ENCODE measurements around the gene WNT11. TPM values are rescaled to one million over a fixed set of nuclear protein-coding genes. Genes with fewer than 3 reads are reported as not detected.

The WNT11 gene
- total RNA-seq, 2 experiments from 2014 or later, result not detected

DNA sequence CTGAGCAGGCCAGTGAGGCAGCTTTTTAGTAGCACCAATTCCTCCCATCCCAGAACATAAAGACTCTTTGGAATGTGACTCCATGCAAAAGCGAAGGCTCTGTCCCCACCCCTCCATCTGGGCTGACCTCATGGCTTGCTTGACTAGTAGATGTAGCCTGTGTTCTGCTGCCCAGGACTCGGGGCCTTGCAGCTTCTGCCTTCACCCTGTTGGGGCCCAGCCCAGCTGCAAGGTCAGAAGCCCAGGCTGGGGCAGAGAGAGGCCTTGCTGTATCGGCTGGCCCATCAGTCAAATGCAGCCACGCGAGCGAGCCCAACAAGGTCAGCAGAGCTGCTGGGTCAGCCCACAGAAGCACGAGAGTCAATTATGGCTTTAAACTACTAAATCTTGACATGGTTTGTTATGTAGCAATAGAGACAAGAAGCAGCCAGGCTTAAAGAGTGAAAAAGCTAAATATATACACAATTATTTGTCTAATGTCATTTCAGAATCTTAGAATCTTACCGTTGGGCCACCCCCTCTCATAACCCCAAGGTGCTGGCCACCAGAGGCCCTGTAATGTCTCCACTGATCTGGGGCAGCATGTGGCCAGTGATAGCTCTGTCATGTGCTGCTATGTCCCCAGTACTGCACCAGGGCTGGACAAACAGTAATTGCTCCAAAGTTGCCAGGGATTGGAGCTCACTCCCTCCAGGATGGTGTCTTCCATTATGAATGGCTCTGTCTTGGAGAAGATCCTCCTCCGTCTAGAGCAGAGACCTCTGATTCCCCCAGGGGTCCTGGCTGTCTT, 10.4 kb upstream of the WNT11 start:
- DNase-seq, result no peak
- Mint-ChIP-seq H3K36me3 (no peaks in the 10 kb centered on the region), H3K4me3 (no peak overlapping the region), H3K4me1 (no peaks in the 10 kb centered on the region), H3K27me3 (peaks cover 15% of the 10 kb centered on the region), H3K9me3 (no peaks in the 10 kb centered on the region), H3K27ac (no peak overlapping the region)

DNA sequence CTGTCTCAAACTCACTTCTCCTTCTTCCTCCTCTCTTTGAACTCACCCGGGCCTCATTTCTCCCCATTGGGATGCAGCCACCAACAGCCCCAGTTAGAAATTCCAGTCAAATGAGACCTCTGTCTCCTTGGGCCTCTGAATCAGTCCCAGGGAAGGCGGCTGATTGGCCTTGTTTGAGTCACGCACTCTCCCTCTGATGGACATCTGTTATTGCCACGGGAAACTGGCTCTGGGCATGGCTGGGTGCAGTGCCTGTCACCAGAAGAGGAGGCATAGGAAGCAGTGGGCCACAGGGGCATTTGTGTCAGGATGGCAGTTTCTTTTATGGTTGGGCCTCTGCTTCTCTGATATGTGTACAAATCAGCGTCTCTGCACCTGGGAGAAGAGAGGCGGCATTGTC, 9.6 kb upstream of the WNT11 start:
- peaks cover 1% of the 10 kb centered on the region for H3K4me1 Mint-ChIP-seq
- no peaks in the 10 kb centered on the region for H3K9me3 Mint-ChIP-seq
- no peak for DNase-seq
- H3K27me3 Mint-ChIP-seq, result peaks cover 23% of the 10 kb centered on the region
- no peak overlapping the region for H3K4me3 Mint-ChIP-seq
- no peak overlapping the region for H3K27ac Mint-ChIP-seq
- no peaks in the 10 kb centered on the region for H3K36me3 Mint-ChIP-seq

DNA sequence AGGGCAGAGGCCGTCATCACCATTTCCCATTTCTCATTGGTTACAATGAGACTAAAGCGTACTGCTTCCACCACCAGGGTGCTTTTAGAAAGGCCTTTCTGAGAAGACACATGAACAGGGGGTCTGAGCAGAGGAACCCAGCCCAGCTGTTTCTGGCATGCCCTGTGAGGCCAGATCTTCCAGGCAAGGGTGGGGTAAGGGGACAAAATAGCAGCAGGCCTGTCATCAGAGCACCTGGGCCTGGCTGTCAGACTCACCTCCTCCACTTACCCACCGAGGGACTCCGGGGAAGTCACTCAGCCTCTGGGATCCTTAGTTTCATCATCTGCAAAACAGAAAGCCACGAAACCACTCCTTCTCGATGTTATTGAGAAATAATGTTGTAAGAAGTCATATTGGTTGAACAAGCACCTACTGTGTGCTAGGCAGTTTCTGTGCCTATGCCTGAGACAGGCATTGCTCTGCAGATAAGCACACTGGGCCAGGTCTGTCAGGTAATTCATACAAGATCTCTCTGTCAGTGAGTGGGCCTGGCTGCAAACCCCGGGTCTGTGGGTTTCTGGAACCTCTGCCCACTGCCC, 8.8 kb upstream of the WNT11 start:
- H3K4me1 Mint-ChIP-seq, result peaks cover 3% of the 10 kb centered on the region
- peaks cover 28% of the 10 kb centered on the region for H3K27me3 Mint-ChIP-seq
- H3K36me3 Mint-ChIP-seq, result no peaks in the 10 kb centered on the region
- H3K4me3 Mint-ChIP-seq, result no peak overlapping the region
- H3K9me3 Mint-ChIP-seq, result no peaks in the 10 kb centered on the region
- DNase-seq, result no peak
- H3K27ac Mint-ChIP-seq, result no peak overlapping the region

DNA sequence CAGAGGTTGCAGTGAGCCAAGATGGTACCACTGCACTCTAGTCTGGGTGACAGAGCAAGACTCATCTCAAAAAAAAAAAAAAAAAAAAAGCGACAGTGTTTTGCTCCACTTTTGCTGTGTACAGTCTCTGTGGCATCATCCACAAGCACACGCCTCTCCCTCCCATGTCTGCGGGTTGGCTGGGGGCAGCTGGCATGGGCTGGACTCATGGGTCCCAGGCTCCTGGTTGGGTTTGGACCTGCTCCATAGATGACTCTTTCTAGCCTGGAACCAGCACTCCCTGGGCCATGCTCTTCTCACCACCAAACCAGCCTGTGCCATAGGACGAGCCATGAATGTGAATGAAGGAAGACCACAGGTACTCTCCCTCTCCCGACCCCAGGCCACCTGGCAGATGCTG, 7.9 kb upstream of the WNT11 start:
- Mint-ChIP-seq H3K4me3 (no peak overlapping the region), H3K27ac (no peak overlapping the region), H3K36me3 (no peaks in the 10 kb centered on the region), H3K4me1 (peaks cover 3% of the 10 kb centered on the region), H3K27me3 (peaks cover 33% of the 10 kb centered on the region), H3K9me3 (no peaks in the 10 kb centered on the region)
- no peak for DNase-seq

DNA sequence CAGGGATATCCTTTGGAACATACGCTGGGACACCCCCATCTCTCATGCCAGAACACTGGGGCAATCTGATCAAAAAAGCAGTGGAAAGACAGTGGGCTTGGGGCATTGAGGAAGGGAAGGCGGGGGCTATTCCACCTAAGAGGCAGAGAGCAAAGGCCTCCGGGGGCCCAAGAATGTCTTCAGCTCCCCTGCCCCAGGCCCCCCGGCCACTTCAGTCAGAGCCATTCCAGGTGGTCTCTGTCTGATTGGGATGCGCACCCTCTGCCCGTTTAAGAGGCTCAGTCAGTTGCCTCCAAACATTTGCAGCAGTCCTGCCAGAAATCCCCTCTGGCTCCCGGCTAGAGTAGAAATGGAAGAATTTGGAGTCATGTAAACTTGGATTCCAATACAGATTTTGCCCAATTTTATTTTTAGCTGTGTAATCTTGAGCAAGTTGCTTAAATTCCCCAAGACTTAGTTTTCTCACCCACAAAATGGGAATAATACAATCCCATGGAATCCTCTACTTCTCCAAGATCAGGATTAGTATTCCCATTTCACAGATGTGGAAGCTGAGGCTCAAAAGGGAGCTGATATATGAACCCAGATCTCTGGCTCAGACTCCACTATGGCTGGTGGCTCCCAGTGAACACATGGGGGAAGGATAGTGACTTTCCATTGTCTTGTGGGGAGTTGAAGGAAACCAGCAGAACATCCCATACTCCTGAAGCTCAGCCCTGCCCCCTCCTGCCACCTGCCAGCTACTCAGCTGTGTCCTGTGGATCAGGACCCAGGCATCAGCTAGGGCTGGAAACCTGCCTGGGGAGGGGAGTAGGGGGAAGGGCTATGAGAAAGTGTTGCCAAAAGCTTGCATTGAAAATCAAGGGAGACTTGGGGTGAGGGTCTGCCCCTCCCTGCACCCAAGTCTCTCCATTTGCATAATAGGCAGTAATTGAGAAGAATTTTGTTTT, 6.1 kb upstream of the WNT11 start:
- H3K9me3 Mint-ChIP-seq, result no peaks in the 10 kb centered on the region
- H3K27me3 Mint-ChIP-seq, result peaks cover 47% of the 10 kb centered on the region
- peaks cover 4% of the 10 kb centered on the region for H3K4me1 Mint-ChIP-seq
- no peak overlapping the region for H3K27ac Mint-ChIP-seq
- H3K4me3 Mint-ChIP-seq, result no peak overlapping the region
- no peaks in the 10 kb centered on the region for H3K36me3 Mint-ChIP-seq
- DNase-seq, result no peak

DNA sequence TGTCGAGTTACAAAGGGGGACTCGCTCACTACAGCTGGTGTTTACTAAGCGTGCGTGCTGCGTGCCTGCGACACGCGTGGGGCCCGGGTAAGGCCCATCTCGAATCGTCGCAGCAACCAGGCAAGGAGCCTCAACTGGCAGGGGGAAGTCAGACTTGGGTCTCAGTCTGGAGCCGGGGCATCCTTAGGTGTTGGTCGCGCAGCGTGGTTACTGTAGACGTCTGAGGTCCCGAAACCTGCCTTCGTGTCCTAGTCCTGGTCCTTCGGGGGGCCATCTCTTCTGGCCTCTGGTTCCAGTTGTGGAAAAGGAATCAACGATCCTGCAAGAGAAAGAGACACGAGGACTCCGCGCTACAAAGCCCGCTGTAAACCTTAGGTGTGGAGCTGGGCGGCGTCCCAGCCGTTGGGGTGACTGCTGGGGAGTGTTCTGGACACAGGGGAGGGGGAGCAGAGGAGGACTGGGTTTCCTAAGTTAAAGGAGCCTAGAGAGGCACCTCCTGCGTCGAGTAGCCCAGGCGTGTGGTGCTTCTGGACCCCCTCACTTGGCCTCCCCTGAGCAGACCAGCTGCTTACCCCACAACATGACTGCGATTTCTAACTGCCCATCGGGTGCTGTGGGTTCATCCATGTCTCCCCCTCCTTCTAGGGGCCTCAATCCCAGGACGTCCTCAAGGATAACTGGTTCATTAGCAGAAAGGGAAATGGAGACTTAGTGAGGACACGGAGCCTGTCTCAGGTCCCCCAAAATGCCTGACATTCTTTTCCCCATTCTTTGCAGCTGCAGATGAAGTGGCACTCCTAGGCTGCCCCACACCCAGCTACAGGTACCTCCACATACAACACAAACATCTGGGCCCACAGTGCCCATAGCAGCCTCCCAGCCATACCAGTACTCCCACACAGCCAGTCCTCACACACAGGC, 4.9 kb upstream of the WNT11 start:
- H3K36me3 Mint-ChIP-seq, result no peaks in the 10 kb centered on the region
- H3K27me3 Mint-ChIP-seq, result peaks cover 56% of the 10 kb centered on the region
- peaks cover 12% of the 10 kb centered on the region for H3K4me1 Mint-ChIP-seq
- no peaks in the 10 kb centered on the region for H3K9me3 Mint-ChIP-seq
- H3K27ac Mint-ChIP-seq, result no peak overlapping the region
- H3K4me3 Mint-ChIP-seq, result no peak overlapping the region
- no peak for DNase-seq

DNA sequence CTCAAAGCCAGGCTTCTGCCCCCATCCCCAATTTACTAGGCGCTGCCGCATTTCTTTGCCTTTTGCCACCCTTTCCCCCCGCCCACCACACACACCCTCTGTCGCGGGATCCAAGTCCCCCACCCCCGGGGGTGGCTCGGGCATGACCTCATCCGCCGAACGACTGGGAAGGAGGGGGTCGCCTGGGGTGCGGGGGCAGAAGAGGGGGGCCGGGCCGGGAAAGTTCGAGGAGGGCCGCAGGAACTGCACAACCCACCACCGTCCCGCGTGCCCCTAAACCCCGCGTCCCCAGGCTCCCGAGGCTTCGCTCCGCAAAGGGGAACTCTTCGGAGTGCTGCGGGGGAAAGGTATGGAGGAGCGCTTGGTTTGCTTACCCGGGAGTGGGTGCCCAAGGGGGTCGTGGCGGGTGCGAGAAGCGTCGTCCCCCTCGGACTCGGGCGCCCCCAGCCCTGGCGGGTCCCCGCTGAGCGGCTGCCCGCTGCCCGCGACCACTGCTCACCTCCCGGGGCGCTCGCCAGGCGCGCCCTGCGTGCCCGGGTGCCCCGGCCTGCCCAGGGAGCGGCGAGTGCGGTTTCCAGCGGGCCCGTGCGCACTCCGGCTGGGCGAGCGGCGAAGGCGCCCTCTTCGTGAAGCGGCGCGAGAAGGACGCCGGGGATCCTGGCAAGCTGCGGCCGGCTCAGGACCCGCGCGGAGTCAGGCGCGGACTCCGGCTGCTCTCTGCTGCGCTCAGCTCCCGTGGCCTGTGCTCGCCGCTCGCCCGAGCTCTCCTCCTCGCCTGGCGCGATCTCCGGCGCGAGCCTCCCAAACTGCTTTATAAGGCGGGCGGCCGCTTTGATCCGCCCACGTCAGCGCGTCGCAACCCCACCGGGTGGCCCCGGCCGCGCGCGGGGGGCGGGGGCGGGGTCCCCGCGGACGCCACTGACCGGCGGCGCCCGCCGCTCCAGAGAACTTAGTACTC, 4.0 kb upstream of the WNT11 start:
- H3K36me3 Mint-ChIP-seq, result no peaks in the 10 kb centered on the region
- no peaks in the 10 kb centered on the region for H3K9me3 Mint-ChIP-seq
- H3K4me3 Mint-ChIP-seq, result peak overlapping the region; percentile 51
- peaks cover 18% of the 10 kb centered on the region for H3K4me1 Mint-ChIP-seq
- DNase-seq, result peak; percentile 35
- no peak overlapping the region for H3K27ac Mint-ChIP-seq
- peaks cover 66% of the 10 kb centered on the region for H3K27me3 Mint-ChIP-seq

DNA sequence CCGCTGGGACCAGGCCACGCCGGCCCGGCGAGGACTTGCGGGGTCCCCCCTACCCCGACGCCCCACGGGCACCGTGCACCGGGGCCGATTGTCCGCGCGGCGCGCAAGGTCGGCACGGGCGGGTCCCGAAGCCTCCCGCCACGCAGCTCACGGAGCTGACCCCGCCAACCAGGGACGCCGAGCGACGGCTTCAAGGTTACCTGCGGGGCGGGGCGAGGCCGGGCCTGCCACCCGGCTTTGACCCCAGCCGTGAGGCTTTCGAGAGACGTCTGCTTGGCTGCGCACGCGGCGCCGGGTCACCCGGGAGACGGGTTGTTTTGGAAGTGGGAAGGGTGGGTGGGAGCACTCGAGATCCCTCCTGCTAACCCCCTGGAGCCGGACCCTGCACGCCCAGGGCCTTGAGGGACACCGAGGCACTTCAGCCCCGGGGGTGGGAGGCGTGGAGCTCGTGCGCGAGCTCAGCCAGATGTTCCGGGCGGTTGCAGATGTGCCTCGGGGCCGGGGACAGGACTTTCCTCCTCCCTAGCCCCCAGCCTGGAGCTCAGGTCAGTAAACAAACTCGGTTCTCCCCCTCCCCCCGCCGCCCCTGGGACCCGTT, 3.2 kb upstream of the WNT11 start:
- Mint-ChIP-seq H3K27ac (no peak overlapping the region), H3K4me3 (peak overlapping the region; percentile 51), H3K9me3 (no peaks in the 10 kb centered on the region), H3K4me1 (peaks cover 18% of the 10 kb centered on the region), H3K27me3 (peaks cover 73% of the 10 kb centered on the region), H3K36me3 (no peaks in the 10 kb centered on the region)
- DNase-seq, result peak; percentile 46

DNA sequence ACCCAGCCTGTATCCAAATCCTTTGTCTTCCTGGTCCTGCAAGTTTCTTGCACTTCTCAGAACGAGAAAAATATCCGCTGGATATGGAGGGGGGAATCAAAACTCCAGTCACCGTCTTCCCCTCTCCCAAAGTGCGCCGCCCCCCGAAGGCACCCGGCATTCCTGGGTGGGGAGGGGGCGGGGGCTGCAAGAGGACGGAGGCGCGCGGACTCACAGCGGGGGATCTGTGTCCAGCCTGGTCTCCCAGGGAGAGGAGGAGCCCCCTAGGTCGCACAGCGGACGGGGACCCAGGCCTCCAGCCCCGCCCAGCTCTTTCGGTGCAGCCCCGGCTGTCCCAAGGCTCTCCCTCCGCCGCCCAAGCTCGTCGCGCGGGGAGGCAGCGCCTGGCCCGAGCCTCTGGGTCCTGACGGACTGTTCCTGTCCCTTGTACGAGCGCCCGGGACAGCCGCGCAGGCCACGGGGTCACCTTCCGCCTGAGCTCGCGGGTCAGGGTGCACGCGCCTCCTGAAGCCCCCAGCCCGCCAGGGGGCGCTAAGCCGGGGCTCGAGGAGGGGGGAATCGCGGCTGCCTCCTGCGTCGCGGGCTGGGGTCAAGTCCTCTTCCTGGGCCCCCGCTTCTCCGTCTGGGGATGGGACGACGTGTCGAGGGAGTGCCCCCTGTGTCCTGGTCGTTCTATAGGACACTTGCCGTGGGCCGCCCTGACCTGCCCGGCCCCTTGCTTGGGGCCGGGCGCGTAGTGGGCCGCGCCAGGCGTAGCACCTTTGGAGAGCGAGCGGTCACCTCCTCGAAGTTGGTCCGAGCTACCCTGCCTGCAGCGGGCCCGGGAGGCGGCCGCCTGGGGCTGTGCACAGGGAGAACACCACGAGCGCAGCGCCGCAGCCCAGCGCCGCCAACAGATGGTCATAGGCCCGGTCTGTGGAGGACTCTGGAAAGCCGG, 2.4 kb upstream of the WNT11 start:
- Mint-ChIP-seq H3K27ac (no peak overlapping the region), H3K27me3 (peaks cover 78% of the 10 kb centered on the region), H3K4me1 (peaks cover 18% of the 10 kb centered on the region), H3K36me3 (no peaks in the 10 kb centered on the region), H3K4me3 (peak overlapping the region; percentile 72), H3K9me3 (no peaks in the 10 kb centered on the region)
- DNase-seq, result peak; percentile 85

DNA sequence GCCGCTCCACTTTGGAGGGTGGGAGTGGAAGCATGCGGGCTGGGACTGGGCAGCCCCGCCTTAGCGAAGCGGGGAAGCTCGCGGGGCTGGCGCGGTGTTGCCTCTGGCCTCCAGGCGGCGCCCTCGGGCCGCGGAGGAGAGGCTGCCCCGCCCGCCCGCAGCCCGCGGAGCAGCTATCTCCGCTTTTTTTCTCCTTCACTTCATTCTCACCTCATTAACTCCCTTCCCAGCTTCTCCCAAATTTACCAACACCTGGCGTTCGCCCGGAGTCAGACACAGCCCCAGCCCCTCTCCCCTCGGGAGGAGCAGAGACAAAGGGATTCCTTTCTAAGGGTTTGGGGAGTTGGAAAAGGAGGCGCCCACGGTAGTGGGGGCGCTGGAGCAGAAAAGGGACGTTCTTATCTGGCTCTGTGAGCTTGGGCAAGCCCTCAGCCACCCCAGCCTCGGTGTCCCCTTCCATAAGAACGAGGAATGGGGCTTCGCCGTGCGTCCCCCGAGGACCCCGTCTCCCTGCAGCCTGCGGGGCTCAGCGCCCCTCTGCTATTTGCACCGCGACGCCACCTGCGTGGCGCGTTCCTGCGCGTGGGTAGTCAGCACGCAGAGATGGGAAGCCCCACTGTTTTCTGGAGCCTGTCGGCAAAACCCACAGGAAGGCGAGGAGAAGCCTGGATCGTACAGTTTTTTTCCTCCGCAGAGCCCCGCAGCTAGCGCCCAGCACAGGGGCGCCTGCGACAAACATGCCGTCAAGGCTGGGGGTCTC, 1.5 kb upstream of the WNT11 start:
- DNase-seq, result peak; percentile 84
- H3K27ac Mint-ChIP-seq, result no peak overlapping the region
- H3K4me3 Mint-ChIP-seq, result peak overlapping the region; percentile 72
- peaks cover 18% of the 10 kb centered on the region for H3K4me1 Mint-ChIP-seq
- peaks cover 77% of the 10 kb centered on the region for H3K27me3 Mint-ChIP-seq
- H3K36me3 Mint-ChIP-seq, result no peaks in the 10 kb centered on the region
- no peaks in the 10 kb centered on the region for H3K9me3 Mint-ChIP-seq

DNA sequence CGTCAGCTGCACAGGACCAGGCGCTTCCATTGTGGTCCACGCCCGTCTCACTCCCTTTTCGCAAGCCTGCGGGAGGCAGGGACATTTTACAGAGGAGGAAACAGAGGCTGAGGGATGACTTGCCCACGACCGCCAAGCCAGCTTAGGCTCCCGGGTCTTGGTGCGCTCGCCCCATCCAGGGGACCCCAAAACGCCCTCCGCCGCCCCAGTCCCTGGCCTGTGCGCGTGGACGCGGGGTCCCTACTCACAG, 300 bp downstream of the WNT11 start:
- Mint-ChIP-seq H3K27ac (no peak overlapping the region), H3K9me3 (no peaks in the 10 kb centered on the region)

More for the DNA sequence above, 300 bp downstream of the WNT11 start:
- H3K4me1 Mint-ChIP-seq, result peaks cover 18% of the 10 kb centered on the region
- peak overlapping the region; percentile 47 for H3K4me3 Mint-ChIP-seq
- no peak for DNase-seq
- H3K27me3 Mint-ChIP-seq, result peaks cover 59% of the 10 kb centered on the region
- H3K36me3 Mint-ChIP-seq, result no peaks in the 10 kb centered on the region

Measured in activated naive CD8-positive, alpha-beta T cell treated with anti-CD3 and anti-CD28 coated beads for 36 hours (primary cell).